Activated T-helper 2 cell treated with anti-CD3 and anti-CD28 coated beads, Interferon-gamma antibody, Interleukin-2, Interleukin-4, amounts not matched to agents 10 μg/mL and 5 μg/mL and 100 μg/mL, durations not matched to agents 14 hours and 24 hours and 36 hours (primary cell): Measurements from ENCODE around the gene TMPRSS11D. TPM values are rescaled to one million over a fixed set of nuclear protein-coding genes. Genes with fewer than 3 reads are reported as not detected.

Source experiments
- DNase-seq: peaks from one replicate; pipeline ENCODE4 v3.0.0; 2021; ENCODE audit warnings: low spot score
- H3K27ac Mint-ChIP-seq: one replicate; pipeline ENCODE4 v1.8.0; 2021; ENCODE audit warnings: mixed read lengths
- H3K27me3 Mint-ChIP-seq: one replicate; pipeline ENCODE4 v1.8.0; 2021; ENCODE audit warnings: low read depth, mixed read lengths
- H3K36me3 Mint-ChIP-seq: one replicate; pipeline ENCODE4 v1.8.0; 2021; ENCODE audit warnings: low read depth, mixed read lengths
- H3K4me1 Mint-ChIP-seq: one replicate; pipeline ENCODE4 v1.8.0; 2021; ENCODE audit warnings: low read depth, mixed read lengths
- H3K4me3 Mint-ChIP-seq: one replicate; pipeline ENCODE4 v1.8.0; 2021; ENCODE audit warnings: low read depth, mild to moderate bottlenecking, moderate library complexity, mixed read lengths
- H3K9me3 Mint-ChIP-seq: one replicate; pipeline ENCODE4 v1.8.0; 2021; ENCODE audit warnings: mixed read lengths
- intact Hi-C: fragments of 100-400 bp; cut with micrococcal nuclease; formaldehyde crosslinking; loops from one replicate; pipeline ENCODE4 v1.15.1; 2023
- total RNA-seq: library from RNA; stranded (reverse); gene quantifications from 2 replicates; pipeline ENCODE4 v1.2.3, GENCODE V29; 2022

Gene TMPRSS11D
- total RNA-seq, 1 donor from 2014 or later: not detected

DNA sequence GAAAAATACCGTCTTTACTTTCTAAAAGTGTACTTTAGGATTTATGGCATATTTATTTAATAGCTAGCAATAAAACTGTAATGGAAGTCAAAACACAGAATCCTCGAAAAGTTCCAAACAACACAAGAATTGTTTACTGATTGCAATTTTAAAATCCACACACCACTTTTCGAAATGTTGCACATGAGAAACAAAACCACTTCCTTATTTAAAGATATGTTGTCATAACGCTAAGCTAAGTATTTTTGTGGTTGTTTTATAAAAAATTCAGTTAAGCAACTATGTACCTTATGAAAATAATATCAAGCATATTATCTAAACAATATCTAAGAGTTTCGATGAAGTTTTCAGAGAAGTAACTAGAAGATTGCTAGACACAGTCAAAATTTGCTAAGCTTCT is 344 bp downstream of the TMPRSS11D start:
- Mint-ChIP-seq H3K27ac (no peak overlapping the region), H3K4me3 (no peak overlapping the region), H3K36me3 (no peaks in the 10 kb centered on the region), H3K9me3 (no peaks in the 10 kb centered on the region), H3K27me3 (peaks cover 4% of the 10 kb centered on the region), H3K4me1 (no peaks in the 10 kb centered on the region)
- DNase-seq: no peak
- intact Hi-C loops: no loop called here

DNA sequence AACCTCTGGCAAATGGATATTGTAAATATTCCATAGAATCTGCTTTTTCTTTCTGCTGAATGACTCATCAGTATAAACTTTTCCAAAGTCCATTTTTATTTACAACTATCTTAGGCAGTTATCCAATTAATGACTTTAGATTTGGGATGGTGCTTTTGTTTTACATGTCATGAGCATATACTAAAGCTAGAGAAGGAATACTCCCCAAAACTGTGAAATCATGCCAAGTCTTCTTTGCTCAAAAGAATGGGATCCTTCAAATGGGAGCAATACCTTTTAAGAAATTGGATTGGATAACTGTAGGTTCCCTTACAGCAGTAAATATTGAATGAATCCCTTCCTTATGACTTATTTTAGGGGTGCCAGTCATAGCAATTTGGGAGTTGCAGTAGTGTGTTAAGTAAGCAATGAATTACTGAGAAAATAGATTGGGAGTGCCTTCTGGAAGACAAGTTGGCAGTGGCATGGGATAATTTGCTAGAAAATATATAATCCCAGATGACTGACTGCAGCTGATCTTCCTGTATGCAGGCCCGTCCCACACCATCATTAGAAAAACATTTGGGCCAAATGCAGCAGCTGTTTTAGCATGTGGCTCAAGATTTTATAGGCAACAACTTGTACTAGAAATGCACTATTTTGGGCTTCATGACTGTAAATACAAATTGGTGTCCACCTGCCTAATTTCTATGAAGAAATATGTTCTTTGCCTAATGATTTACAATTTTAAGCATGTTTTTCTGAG is 2.8 kb downstream of the TMPRSS11D start:
- Mint-ChIP-seq H3K9me3 (no peaks in the 10 kb centered on the region), H3K27ac (no peak overlapping the region), H3K4me1 (no peaks in the 10 kb centered on the region), H3K27me3 (peaks cover 4% of the 10 kb centered on the region), H3K36me3 (no peaks in the 10 kb centered on the region), H3K4me3 (no peak overlapping the region)
- intact Hi-C loops: no loop called here
- DNase-seq: no peak

DNA sequence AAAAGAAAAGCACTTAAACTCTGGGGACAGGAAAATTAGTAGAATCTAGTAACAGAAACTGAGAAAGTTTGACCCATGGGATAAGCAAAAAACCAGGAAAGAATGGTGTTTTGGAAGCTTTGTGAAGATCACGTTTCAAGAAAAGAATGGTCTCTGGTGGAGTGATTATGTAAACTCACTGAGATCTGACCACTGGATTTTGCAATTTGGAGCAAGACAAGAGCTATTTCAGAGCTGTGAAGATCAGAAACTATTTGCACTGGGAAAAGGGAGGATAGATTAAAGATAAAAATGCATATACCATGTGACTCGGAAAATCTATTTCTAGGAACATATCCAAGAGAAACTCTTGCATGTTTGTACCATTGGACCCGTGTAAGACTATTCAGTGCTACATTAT is 4.3 kb downstream of the TMPRSS11D start:
- DNase-seq: no peak
- Mint-ChIP-seq H3K36me3 (no peaks in the 10 kb centered on the region), H3K27me3 (peaks cover 4% of the 10 kb centered on the region), H3K9me3 (no peaks in the 10 kb centered on the region), H3K27ac (no peak overlapping the region), H3K4me1 (no peaks in the 10 kb centered on the region), H3K4me3 (no peak overlapping the region)
- intact Hi-C loops: no loop called here

DNA sequence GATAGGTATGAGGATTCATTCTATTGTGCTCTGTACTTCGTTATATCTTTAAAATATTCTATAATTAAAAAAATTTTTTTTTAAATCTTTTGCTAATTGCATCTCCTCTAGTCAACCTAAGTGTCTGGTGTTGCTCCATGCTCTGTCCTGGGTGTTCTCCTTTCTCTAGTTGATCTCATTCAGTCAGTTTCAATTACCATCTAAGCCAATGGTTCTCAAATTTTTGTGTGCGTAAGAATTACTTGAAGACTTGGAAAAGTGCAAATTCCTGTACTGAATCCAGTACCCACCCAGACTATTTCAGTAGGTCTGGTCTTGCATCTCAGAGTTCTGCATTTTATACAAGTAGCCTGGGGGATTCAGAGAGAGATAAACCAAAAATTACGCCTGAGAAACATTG is 6.7 kb downstream of the TMPRSS11D start:
- no peaks in the 10 kb centered on the region for H3K4me1 Mint-ChIP-seq
- no peaks in the 10 kb centered on the region for H3K9me3 Mint-ChIP-seq
- peaks cover 2% of the 10 kb centered on the region for H3K27me3 Mint-ChIP-seq
- DNase-seq: no peak
- H3K4me3 Mint-ChIP-seq: no peak overlapping the region
- intact Hi-C loops: no loop called here
- no peak overlapping the region for H3K27ac Mint-ChIP-seq
- no peaks in the 10 kb centered on the region for H3K36me3 Mint-ChIP-seq

DNA sequence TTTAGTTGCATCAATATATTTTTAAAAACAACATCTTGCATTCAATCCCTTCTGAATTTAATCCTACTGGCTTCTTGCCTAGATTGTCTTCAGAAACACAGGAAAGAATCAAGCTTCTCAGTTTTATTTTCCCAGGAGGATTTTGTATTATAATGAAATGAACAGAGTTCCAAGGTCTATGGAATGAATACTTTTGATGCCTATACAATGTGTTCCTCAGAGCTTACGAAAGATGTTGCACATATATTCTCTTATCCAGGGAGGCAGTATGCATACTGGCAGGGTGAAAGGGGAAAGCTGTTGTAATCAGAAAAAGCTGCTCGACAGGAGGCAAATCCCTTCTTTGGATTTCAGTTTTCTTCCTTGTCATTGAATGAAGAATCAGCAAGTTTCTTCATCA is 8.8 kb downstream of the TMPRSS11D start:
- H3K36me3 Mint-ChIP-seq: no peaks in the 10 kb centered on the region
- no peaks in the 10 kb centered on the region for H3K4me1 Mint-ChIP-seq
- no peaks in the 10 kb centered on the region for H3K9me3 Mint-ChIP-seq
- H3K27me3 Mint-ChIP-seq: peaks cover 2% of the 10 kb centered on the region
- H3K4me3 Mint-ChIP-seq: no peak overlapping the region
- intact Hi-C loops: loop anchor here (5.0 kb wide), 1 partner anchor 302 kb away; no protein-coding TSS in a partner anchor
- no peak overlapping the region for H3K27ac Mint-ChIP-seq
- no peak for DNase-seq

DNA sequence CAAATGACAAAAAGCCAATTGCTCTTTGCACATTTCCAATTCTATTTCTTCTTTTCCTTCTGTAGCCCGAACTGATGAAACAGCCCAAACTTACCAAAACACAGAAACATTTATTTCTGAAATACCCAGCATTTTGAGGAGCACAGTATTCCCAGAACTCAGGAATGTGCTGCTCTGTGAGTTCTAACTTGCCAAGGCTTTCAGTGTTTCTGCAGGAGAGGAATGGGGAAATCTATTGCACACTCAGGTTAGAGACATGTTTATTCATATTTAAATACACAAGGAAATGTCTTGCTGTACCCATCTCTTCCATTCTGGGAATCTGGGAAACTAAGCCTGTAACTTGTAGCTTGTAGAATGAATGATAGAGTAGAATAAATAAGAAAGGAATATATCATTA is 10.7 kb downstream of the TMPRSS11D start:
- DNase-seq: no peak
- Mint-ChIP-seq H3K9me3 (no peaks in the 10 kb centered on the region), H3K27ac (no peak overlapping the region), H3K27me3 (peaks cover 2% of the 10 kb centered on the region), H3K4me3 (no peak overlapping the region), H3K36me3 (no peaks in the 10 kb centered on the region), H3K4me1 (no peaks in the 10 kb centered on the region)
- intact Hi-C loops: loop anchor here (5.0 kb wide), 1 partner anchor 304 kb away; no protein-coding TSS in a partner anchor

DNA sequence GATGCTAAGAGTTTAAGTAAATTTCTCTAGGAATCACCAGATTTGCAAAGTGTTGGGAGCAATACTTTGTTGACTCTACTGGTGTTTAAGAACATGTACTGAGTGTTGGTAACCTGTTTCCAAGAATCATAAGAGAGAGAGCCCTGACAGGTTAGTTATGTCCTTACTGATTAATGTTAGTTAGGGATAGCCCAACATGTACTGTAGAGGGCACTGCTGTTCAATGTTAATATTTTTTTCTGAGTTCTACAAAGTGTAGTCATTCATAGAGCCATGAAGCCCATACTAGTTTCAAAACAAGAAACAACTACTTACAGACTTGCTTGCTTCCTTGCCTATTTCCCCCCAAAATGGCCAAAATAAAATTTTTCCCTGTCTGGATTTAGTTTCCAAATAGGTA is 11.9 kb downstream of the TMPRSS11D start:
- H3K36me3 Mint-ChIP-seq: no peaks in the 10 kb centered on the region
- DNase-seq: no peak
- intact Hi-C loops: loop anchor here (5.0 kb wide), 1 partner anchor 305 kb away; no protein-coding TSS in a partner anchor

DNA sequence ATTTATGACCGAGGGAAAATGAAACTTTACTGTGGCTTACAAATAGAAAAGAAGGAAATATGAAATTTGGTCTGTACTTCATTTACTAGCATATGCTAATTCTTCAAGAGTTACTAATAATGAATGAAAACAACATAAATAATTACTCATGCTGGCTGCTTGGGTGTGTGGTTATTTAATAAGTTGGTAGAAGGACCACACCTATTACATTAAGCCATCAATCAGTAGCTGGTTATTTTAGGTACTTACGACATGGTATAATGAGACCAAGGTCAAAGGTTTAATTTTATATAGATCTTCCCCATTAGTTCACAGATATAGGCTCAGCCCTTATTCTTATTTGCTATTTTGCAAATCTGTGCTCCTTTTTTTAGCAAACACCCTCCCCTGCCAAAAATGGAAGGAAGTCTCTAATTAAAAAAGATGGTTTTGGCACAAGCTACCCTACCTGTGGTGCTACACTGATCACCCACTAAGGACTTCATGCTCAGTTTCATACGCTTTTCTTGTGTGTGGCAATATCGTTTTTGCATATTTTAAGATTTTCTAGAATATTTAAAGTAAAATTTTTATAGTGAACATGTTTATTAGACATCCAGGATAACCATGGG is 14.1 kb downstream of the TMPRSS11D start:
- Mint-ChIP-seq H3K36me3 (no peaks in the 10 kb centered on the region), H3K27me3 (peaks cover 2% of the 10 kb centered on the region), H3K9me3 (no peaks in the 10 kb centered on the region), H3K4me1 (no peaks in the 10 kb centered on the region), H3K4me3 (no peak overlapping the region), H3K27ac (no peak overlapping the region)
- intact Hi-C loops: loop anchor here (5.0 kb wide), 1 partner anchor 308 kb away; no protein-coding TSS in a partner anchor
- DNase-seq: no peak

More for the DNA sequence above, 11.9 kb downstream of the TMPRSS11D start:
- Mint-ChIP-seq H3K4me1 (no peaks in the 10 kb centered on the region), H3K27me3 (peaks cover 2% of the 10 kb centered on the region), H3K9me3 (no peaks in the 10 kb centered on the region), H3K27ac (no peak overlapping the region), H3K4me3 (no peak overlapping the region)

DNA sequence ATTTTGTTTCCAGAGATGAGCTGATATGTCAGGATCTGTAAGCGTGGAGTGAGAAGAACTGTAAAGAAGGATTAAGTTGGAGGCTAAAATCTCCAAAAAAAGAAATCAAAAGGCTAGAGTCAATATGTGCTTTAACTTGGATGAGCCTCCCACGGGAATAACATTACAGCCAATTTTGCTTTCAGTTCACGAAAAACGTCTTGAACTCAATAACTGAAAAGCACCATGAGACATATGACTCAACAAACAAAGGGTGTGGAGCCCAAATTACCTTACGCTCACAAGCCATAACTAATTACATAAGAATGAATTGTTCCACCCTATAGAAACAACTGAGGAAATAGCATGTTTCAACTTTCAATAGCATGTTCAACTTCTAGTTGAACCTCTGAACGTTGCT is 22.3 kb downstream of the TMPRSS11D start:
- H3K27me3 Mint-ChIP-seq: no peaks in the 10 kb centered on the region
- H3K4me3 Mint-ChIP-seq: no peak overlapping the region
- no peaks in the 10 kb centered on the region for H3K4me1 Mint-ChIP-seq
- H3K36me3 Mint-ChIP-seq: no peaks in the 10 kb centered on the region
- intact Hi-C loops: no loop called here
- DNase-seq: no peak
- no peak overlapping the region for H3K27ac Mint-ChIP-seq
- H3K9me3 Mint-ChIP-seq: no peaks in the 10 kb centered on the region

DNA sequence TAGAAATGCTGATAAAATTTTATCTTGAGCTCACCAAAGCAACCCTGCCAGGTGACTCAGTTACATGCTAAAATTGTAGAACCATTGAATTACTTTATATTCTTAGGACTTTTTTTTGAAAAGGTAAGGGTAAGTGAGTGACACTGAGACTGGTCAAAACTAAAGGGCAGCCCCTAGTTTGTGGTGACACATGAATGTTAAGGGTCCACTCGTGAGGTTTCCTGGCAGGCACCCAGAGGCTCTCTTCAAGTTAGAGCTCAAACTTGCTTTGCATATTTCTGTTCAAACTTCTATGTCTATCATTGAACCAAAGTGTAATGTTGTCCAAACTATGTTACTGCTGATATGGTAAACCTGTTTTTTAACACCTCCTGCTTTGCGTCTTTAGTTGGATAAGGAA is 30.5 kb downstream of the TMPRSS11D start:
- no peaks in the 10 kb centered on the region for H3K9me3 Mint-ChIP-seq
- no peak for DNase-seq
- H3K4me1 Mint-ChIP-seq: no peaks in the 10 kb centered on the region
- intact Hi-C loops: no loop called here
- peaks cover 5% of the 10 kb centered on the region for H3K27me3 Mint-ChIP-seq
- H3K4me3 Mint-ChIP-seq: no peak overlapping the region
- no peaks in the 10 kb centered on the region for H3K36me3 Mint-ChIP-seq
- no peak overlapping the region for H3K27ac Mint-ChIP-seq

DNA sequence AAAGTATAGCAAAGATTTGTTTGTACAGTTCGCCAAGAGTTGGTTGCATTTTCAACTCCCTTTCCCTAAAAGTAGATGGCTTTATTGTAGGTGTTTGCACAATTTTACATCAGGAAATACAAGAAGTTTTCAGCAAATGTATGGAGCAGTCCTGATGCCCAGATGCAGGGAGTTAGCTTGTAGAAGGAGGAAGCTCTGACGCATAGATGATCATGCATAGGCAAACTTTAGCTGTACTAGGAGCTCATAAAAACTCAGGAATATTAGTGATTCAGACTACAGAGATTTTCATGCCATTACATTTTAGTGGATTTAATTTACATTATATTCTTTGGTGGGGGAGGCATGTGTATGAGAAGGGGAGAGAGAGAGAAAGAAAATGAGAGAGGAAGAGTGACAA is 62.9 kb downstream of the TMPRSS11D start:
- no peak for DNase-seq
- Mint-ChIP-seq H3K27me3 (peaks cover 1% of the 10 kb centered on the region), H3K4me3 (no peak overlapping the region), H3K9me3 (no peaks in the 10 kb centered on the region), H3K4me1 (no peaks in the 10 kb centered on the region), H3K27ac (no peak overlapping the region), H3K36me3 (no peaks in the 10 kb centered on the region)
- intact Hi-C loops: no loop called here

DNA sequence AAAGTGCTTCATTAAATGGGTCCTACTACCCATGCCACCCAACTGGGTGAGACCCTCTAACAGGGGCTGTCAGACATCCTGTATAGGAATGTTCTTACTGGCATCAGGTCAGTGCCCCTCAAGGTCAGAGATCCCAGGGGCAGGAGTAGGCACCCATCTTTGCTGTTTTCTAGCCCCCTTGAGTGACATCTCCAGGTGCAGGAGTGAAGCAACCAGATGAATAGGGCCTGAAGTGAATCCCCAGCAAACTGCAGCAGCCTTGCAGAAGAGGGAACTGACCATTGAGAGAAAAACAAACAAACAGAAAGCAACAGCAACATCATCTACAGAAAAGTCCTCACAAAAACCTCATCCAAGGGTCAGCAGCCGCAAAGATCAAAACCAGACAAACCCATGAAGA is 73.8 kb downstream of the TMPRSS11D start:
- H3K36me3 Mint-ChIP-seq: no peaks in the 10 kb centered on the region
- intact Hi-C loops: no loop called here
- no peaks in the 10 kb centered on the region for H3K27me3 Mint-ChIP-seq
- no peaks in the 10 kb centered on the region for H3K4me1 Mint-ChIP-seq
- no peak overlapping the region for H3K4me3 Mint-ChIP-seq
- H3K9me3 Mint-ChIP-seq: peaks cover 7% of the 10 kb centered on the region
- no peak for DNase-seq
- no peak overlapping the region for H3K27ac Mint-ChIP-seq

DNA sequence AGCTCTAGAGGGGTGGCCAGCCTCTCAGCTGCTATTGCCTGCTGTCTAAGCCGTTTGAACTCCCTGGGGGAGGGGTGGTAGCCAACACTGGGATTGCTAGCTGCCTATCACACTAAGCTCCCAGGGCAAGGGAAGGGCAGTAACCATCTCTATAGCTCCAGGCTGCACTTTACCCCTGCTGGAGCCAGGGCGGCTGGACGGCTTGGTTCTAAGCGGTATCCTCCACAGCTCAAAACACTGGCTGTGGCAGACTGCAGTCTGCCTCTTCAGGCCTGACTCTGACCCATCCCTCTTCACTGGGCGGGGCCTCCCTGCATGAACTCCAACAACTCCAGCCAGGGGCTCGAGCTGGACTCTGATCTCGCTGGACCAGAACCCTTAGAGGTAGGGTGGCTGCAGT is 74.3 kb downstream of the TMPRSS11D start:
- Mint-ChIP-seq H3K9me3 (peaks cover 7% of the 10 kb centered on the region), H3K4me3 (no peak overlapping the region), H3K36me3 (no peaks in the 10 kb centered on the region), H3K4me1 (no peaks in the 10 kb centered on the region), H3K27ac (no peak overlapping the region), H3K27me3 (no peaks in the 10 kb centered on the region)
- no peak for DNase-seq
- intact Hi-C loops: no loop called here
